B cell (primary cell): ENCODE measurements around the gene NPEPL1.

Experiments
- EZH2 ChIP-seq: IDR thresholded peaks from 2 replicates; pipeline ENCODE4 v1.6.1; 2012; ENCODE audit warnings: borderline replicate concordance, low read depth, mild to moderate bottlenecking, moderate library complexity, low read length; ENCODE audit not compliant: insufficient read depth, poor library complexity, severe bottlenecking
- TF ChIP-seq, protein P1 (sequence below): fragments of 200-600 bp; IDR thresholded peaks from one replicate; pipeline ENCODE4 v1.8.0; 2022; ENCODE audit warnings: antibody characterized with exemption, mild to moderate bottlenecking

DNA sequence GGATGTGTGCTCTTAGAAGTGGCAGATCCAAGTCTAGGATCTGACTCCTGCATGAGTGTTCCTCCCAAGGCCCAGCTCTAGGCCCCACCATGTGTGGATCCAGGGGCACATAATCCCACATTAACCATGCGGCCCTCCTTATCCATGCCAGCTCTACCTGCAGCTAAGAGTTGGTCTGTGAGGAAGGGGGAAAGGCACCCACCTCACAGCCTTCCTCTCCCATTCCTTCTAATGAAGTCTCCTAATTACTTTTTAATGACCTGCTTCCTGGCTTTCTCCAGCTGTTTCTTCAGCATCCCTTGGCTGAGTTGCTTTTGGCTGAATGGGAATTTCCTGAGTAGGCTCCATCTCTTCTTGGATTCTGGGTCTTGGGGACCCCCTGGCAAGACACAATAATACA is 52.2 kb downstream of the NPEPL1 start:
- TF ChIP-seq, protein P1, sequence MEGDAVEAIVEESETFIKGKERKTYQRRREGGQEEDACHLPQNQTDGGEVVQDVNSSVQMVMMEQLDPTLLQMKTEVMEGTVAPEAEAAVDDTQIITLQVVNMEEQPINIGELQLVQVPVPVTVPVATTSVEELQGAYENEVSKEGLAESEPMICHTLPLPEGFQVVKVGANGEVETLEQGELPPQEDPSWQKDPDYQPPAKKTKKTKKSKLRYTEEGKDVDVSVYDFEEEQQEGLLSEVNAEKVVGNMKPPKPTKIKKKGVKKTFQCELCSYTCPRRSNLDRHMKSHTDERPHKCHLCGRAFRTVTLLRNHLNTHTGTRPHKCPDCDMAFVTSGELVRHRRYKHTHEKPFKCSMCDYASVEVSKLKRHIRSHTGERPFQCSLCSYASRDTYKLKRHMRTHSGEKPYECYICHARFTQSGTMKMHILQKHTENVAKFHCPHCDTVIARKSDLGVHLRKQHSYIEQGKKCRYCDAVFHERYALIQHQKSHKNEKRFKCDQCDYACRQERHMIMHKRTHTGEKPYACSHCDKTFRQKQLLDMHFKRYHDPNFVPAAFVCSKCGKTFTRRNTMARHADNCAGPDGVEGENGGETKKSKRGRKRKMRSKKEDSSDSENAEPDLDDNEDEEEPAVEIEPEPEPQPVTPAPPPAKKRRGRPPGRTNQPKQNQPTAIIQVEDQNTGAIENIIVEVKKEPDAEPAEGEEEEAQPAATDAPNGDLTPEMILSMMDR: no peak
- TF ChIP-seq EZH2: no peak
